Measurements from ENCODE around the gene JAKMIP1.

Gene JAKMIP1

DNA sequence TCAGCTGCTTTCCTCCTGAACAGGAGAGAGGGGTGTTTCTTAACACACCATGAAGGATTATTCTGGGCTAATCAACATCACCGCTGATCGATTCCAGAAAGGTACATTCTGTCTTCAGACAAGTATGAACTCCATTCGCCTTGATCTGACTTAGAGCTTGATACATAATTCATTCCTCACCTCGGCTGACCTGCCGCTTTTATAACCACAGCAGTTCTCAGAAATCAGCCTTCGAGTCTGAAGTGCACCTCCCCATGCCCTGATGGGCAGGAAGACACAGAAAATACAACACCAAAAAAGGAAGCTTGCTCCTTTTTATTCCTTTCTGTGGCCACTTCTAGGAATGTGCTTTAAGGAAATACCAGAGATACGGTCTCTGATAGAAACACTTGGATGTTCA is 85.7 kb downstream of the JAKMIP1 start:
- TF ChIP-seq EZH2phosphoT487 (IDR thresholded peaks at IDR 0.05; ENCODE audit: low read length), result no peak
- TF ChIP-seq, protein P1, sequence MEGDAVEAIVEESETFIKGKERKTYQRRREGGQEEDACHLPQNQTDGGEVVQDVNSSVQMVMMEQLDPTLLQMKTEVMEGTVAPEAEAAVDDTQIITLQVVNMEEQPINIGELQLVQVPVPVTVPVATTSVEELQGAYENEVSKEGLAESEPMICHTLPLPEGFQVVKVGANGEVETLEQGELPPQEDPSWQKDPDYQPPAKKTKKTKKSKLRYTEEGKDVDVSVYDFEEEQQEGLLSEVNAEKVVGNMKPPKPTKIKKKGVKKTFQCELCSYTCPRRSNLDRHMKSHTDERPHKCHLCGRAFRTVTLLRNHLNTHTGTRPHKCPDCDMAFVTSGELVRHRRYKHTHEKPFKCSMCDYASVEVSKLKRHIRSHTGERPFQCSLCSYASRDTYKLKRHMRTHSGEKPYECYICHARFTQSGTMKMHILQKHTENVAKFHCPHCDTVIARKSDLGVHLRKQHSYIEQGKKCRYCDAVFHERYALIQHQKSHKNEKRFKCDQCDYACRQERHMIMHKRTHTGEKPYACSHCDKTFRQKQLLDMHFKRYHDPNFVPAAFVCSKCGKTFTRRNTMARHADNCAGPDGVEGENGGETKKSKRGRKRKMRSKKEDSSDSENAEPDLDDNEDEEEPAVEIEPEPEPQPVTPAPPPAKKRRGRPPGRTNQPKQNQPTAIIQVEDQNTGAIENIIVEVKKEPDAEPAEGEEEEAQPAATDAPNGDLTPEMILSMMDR (IDR thresholded peaks at IDR 0.05; ENCODE audit: low read length), result no peak
- TF ChIP-seq EZH2 (optimal IDR thresholded peaks at IDR 0.05; ENCODE audit: low read depth, low read length), result no peak
- peaks cover 27% of the 10 kb centered on the region for H3K4me1 ChIP-seq (ENCODE audit: low read length)

DNA sequence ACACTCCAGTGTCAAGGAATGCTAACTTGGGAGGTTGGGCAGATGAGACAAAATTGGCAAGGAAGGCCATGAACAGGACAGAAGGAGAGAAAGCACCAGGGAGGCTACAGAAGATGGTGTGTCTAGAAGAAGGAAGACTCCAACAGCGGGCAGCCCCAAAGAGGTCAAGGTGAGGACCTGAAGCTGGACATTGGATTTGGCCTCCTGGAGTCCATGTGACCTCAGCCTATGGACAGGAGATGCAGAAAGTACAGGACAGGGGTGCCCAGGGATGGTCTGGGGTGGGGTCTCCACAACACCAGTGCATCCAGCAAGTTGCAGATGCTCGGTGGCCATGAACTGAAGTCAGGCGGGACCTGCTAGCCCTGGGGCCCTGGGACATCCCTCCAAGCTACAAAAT is 86.2 kb downstream of the JAKMIP1 start:
- H4K20me1 ChIP-seq (ENCODE audit: insufficient read depth, low read length), result no peaks in the 10 kb centered on the region
- DNase-seq, result no peak
- no peaks in the 10 kb centered on the region for H3K36me3 ChIP-seq (replicated peaks; ENCODE audit: insufficient read depth, low read length)
- no peaks in the 10 kb centered on the region for H3K9me2 ChIP-seq (replicated peaks; ENCODE audit: insufficient read depth, low read length)
- H3K9me3 ChIP-seq (replicated peaks; ENCODE audit: insufficient read depth, low read length), result no peaks in the 10 kb centered on the region
- TF ChIP-seq EZH2phosphoT487 (IDR thresholded peaks at IDR 0.05; ENCODE audit: low read length), result no peak
- TF ChIP-seq, protein P1 (IDR thresholded peaks at IDR 0.05; ENCODE audit: low read length), result no peak
- no peak for TF ChIP-seq EZH2 (optimal IDR thresholded peaks at IDR 0.05; ENCODE audit: low read depth, low read length)
- no peak overlapping the region for H3K27ac ChIP-seq (ENCODE audit: low read length)
- no peak overlapping the region for H3K4me2 ChIP-seq (ENCODE audit: low read depth, low read length)
- peaks cover 23% of the 10 kb centered on the region for H3K79me2 ChIP-seq (ENCODE audit: low read length)
- no peak overlapping the region for H3K4me3 ChIP-seq (ENCODE audit: low read length)
- peaks cover 27% of the 10 kb centered on the region for H3K4me1 ChIP-seq (ENCODE audit: low read length)
- H3F3A ChIP-seq (ENCODE audit: insufficient read depth, low read length), result peaks cover 10% of the 10 kb centered on the region
- H3K27me3 ChIP-seq (replicated peaks; ENCODE audit: insufficient read depth, low read length), result no peaks in the 10 kb centered on the region
- H2AFZ ChIP-seq (ENCODE audit: low read length), result no peak overlapping the region
- no peak overlapping the region for H3K9ac ChIP-seq (ENCODE audit: low read length)

More for the DNA sequence above, 85.7 kb downstream of the JAKMIP1 start:
- no peak for DNase-seq
- H3K4me2 ChIP-seq (ENCODE audit: low read depth, low read length), result no peak overlapping the region
- peaks cover 23% of the 10 kb centered on the region for H3K79me2 ChIP-seq (ENCODE audit: low read length)
- no peaks in the 10 kb centered on the region for H4K20me1 ChIP-seq (ENCODE audit: insufficient read depth, low read length)
- no peaks in the 10 kb centered on the region for H3K9me2 ChIP-seq (replicated peaks; ENCODE audit: insufficient read depth, low read length)
- H3K9me3 ChIP-seq (replicated peaks; ENCODE audit: insufficient read depth, low read length), result no peaks in the 10 kb centered on the region
- no peak overlapping the region for H3K9ac ChIP-seq (ENCODE audit: low read length)
- H3K36me3 ChIP-seq (replicated peaks; ENCODE audit: insufficient read depth, low read length), result no peaks in the 10 kb centered on the region
- no peak overlapping the region for H3K27ac ChIP-seq (ENCODE audit: low read length)
- no peak overlapping the region for H3K4me3 ChIP-seq (ENCODE audit: low read length)
- H3F3A ChIP-seq (ENCODE audit: insufficient read depth, low read length), result peaks cover 10% of the 10 kb centered on the region
- H3K27me3 ChIP-seq (replicated peaks; ENCODE audit: insufficient read depth, low read length), result no peaks in the 10 kb centered on the region
- no peak overlapping the region for H2AFZ ChIP-seq (ENCODE audit: low read length)

DNA sequence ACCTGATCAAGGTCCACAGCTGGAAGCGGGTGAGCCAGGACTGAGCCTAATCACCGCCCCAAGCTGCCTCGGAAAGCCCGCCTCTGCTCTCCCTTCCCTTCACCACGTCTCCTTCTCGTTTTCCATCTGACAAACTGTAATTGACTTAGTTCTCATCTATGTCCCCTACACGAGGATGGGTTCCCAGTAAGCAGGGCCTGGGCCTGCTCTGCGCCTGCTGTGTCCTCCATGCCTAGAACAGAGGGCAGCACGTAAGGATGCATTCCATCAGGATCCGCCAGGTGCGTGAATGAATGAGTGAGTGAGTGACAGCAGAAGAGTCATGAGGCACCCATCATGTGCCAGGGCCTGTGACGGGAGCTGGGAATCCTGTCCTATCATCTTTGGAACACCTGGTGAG is 86.7 kb downstream of the JAKMIP1 start:
- peaks cover 10% of the 10 kb centered on the region for H3F3A ChIP-seq (ENCODE audit: insufficient read depth, low read length)
- H3K9me3 ChIP-seq (replicated peaks; ENCODE audit: insufficient read depth, low read length), result no peaks in the 10 kb centered on the region
- H3K27me3 ChIP-seq (replicated peaks; ENCODE audit: insufficient read depth, low read length), result no peaks in the 10 kb centered on the region
- H2AFZ ChIP-seq (ENCODE audit: low read length), result no peak overlapping the region
- TF ChIP-seq, protein P1 (IDR thresholded peaks at IDR 0.05; ENCODE audit: low read length), result no peak
- TF ChIP-seq EZH2 (optimal IDR thresholded peaks at IDR 0.05; ENCODE audit: low read depth, low read length) (no peak), EZH2phosphoT487 (IDR thresholded peaks at IDR 0.05; ENCODE audit: low read length) (no peak)
- H3K4me2 ChIP-seq (ENCODE audit: low read depth, low read length), result no peak overlapping the region
- no peaks in the 10 kb centered on the region for H3K9me2 ChIP-seq (replicated peaks; ENCODE audit: insufficient read depth, low read length)
- H3K4me1 ChIP-seq (ENCODE audit: low read length), result peaks cover 27% of the 10 kb centered on the region
- H3K9ac ChIP-seq (ENCODE audit: low read length), result no peak overlapping the region
- DNase-seq, result no peak
- H3K27ac ChIP-seq (ENCODE audit: low read length), result no peak overlapping the region
- no peak overlapping the region for H3K4me3 ChIP-seq (ENCODE audit: low read length)
- H3K79me2 ChIP-seq (ENCODE audit: low read length), result peaks cover 17% of the 10 kb centered on the region
- H3K36me3 ChIP-seq (replicated peaks; ENCODE audit: insufficient read depth, low read length), result no peaks in the 10 kb centered on the region
- H4K20me1 ChIP-seq (ENCODE audit: insufficient read depth, low read length), result no peaks in the 10 kb centered on the region

All from MM.1S (cell line).